Measurements from ENCODE around the gene CABP4.
A peak's percentile ranks its signal among the peaks of the same experiment; 100 is the strongest.

Gene CABP4

DNA sequence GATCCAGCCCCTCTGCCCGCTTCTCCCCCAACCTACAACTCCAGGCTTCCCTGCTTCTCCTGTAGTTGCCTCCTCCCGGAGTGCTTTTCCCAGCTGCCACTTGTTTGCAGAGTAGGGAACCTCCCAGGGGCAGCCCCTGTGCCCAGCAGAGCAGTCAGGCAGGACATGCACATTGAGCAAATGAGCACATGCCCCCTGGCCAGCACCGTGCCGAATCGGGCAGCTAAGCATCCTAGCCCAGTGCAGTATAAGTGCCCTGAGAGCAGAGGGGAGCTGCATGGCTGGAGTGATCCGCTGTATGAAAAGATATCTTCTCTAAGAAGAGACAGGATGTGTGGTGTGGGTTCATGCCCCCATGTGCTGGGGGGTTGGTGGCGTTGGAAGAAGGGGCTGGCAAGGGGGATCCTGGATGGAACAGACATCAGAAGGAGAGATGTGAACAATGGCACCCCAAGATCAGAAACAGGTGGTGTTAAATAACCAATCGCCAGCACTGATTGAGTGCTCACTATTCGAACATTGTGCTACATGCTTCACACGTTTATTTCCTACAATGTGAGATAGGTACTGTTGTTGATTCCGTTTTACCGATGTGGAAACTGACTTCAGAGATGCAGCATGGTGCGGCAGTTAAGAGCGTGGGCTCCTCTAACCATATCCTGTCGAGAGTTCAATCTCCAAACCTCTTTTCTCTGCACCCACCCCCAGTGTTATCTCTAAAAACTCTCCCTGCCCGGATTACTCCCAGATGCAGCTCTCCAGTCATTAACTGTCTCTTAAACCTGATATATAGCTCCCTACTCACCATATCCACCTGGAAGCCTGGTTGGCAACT, 28.9 kb downstream of the CABP4 start:
- no peak for DNase-seq

DNA sequence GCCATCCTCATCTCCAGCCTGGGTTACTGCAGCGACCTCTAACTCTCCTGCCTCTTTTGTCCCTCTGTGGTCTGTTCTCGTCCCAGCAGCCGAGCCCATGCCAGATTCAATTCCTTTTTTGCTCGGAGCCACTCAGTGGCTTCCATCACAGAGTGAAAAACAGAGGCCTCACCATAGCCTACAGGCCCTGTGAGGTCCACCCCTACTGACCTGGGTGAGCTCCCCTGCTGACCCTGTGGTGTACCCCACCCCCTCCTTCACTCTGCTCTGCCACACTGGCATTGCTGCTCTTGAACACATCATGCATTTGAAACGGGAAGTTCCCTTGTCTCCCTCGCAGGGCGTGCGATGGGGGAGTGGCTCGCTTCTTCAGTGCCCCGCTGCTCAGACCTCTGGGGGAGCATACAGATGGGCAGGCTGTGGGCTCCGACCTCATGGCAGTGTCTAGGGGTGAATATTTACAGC, 29.7 kb downstream of the CABP4 start:
- no peak for DNase-seq

DNA sequence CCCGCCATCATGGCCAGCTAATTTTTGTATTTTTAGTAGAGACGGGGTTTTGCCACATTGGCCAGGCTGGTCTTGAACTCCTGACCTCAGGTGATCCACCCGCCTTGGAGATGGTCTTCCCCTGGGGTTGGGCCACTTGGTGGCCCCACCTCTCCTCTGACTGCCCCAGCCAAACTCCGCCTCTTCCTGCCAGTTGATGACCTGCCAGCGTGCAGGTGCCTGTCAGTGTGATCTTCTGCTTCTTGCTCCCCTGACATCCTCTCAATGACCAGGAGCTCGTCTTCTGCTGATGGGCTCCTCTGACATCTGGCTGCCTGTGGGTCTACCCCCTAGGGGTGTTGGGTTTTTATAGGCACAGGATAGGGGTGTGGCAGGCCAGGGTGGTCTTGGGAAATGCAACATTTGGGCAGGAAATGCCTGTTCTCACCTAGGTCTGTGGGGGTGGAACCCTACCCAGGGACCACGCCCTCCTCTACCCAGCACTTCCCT, 30.8 kb downstream of the CABP4 start:
- peak; percentile 8 for DNase-seq

DNA sequence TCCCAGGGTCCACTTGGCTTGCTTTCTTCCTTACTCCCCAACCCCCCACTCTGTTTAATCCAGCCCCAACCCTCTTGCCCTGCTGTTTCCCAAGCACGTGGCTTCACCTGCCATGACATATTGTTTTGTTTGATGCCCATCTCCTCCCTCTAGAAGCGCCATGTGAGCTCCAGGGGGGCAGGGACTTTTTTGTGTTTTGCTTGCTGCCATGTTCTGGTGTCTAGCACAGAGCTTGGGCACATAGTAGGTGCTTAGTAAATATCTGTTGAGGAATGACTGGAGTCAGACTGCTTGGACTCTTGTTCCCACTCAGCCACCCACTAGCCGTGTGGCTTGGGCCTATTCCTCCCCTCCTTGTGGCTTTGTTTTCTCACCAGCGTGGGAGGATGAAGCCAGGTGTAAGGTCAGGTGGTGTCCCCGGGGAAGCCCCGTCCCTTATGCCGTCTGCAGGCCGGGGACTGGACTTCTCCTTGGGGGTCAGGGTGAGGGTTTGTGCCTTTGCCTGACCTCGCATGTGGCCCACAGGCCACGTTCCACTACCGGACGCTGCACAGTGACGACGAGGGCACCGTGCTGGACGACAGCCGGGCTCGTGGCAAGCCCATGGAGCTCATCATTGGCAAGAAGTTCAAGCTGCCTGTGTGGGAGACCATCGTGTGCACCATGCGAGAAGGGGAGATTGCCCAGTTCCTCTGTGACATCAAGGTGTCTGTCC, 31.5 kb downstream of the CABP4 start:
- no peak for DNase-seq

DNA sequence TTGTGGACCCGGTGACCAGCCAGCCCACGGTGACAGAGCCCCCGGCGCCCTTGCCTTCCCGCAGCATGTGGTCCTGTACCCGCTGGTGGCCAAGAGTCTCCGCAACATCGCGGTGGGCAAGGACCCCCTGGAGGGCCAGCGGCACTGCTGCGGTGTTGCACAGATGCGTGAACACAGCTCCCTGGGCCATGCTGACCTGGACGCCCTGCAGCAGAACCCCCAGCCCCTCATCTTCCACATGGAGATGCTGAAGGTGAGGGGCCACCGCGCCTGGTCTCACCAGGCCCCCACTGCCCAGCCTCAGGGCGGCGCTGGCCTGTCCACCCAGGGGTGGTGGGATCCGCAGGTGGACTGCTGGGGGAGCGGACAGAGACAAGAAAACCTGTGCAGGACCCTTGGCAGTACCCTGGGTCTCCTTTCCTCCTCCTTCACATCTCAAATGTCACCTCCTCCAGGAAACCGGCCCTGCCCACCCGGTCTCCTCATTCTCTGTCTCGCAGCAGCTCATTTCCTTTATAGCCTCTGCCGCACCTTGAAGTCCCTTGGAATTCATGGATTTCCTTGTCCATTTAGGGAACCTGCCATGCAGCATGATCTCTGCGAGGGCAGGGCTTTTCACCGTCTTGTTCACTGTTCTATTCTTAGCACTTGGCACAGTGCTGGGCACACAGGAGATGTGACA, 34.2 kb downstream of the CABP4 start:
- no peak for DNase-seq

DNA sequence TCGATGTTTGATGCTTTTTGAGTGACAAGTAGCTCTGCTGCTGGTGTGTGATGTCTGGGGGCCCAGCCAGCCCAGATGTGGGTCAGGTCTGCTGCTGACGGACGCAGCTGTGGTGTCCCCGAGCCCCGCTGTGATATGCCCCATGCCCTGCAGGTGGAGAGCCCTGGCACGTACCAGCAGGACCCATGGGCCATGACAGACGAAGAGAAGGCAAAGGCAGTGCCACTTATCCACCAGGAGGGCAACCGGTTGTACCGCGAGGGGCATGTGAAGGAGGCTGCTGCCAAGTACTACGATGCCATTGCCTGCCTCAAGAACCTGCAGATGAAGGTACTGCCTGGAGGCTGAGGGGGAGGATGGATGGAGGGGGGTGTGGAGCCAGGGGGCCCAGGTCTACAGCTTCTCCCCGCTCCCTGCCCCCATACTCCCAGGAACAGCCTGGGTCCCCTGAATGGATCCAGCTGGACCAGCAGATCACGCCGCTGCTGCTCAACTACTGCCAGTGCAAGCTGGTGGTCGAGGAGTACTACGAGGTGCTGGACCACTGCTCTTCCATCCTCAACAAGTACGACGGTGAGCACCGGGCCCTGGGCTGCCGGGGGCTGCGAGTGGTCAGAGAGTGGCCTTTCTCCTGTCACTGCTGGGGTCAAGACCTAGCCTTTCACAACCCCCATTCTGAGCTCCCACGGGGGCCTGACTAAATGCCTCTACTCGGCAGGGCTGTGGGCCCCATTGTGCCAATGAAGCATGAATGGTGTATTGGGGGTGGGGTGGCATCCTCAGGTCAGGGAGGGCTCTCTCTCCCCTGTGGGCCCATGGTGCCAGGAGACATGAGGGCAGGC, 35.0 kb downstream of the CABP4 start:
- no peak for DNase-seq

DNA sequence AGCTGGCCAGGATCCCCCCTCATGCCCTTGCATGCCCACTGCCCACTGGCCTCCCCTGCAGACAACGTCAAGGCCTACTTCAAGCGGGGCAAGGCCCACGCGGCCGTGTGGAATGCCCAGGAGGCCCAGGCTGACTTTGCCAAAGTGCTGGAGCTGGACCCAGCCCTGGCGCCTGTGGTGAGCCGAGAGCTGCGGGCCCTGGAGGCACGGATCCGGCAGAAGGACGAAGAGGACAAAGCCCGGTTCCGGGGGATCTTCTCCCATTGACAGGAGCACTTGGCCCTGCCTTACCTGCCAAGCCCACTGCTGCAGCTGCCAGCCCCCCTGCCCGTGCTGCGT, 35.5 kb downstream of the CABP4 start:
- no peak for DNase-seq

DNA sequence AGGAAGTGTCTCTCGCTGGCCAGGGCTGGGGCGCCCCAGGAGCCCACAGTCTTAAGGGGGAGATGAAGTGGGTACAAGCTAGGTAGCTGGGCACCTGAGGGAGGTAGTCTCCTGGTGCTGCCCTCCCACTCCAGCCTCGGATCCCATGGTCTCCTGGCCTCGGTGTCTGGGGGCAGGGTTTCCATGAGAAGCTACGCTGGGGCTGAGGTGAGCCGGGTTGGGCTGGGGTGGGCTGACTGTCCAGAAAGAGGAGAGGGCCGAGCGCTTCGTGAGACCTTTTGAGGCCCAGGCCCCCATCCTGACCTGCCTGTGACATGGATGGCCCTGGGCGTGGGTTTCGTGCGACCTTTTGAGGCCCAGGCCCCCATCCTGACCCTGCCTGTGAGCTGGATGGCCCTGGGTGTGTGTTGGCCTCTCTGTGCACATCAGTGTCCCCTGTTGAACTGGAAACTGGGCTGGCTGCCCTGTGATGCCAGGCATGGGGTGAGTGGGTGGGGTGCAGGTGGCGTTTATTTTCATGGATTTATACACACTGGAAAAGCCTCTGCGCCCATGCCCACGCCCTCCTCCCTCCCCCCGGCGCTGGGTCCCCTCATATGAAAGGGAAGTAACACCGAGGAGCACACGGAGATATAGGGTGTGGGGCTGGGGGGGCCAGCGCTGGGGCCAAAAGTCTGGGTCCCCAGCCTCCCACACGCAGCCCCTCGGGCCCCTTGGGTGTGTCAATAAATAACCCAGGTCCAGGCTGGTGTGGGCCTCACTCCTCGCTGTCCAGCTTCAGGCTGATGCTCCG, 36.3 kb downstream of the CABP4 start:
- DNase-seq = no peak

DNA sequence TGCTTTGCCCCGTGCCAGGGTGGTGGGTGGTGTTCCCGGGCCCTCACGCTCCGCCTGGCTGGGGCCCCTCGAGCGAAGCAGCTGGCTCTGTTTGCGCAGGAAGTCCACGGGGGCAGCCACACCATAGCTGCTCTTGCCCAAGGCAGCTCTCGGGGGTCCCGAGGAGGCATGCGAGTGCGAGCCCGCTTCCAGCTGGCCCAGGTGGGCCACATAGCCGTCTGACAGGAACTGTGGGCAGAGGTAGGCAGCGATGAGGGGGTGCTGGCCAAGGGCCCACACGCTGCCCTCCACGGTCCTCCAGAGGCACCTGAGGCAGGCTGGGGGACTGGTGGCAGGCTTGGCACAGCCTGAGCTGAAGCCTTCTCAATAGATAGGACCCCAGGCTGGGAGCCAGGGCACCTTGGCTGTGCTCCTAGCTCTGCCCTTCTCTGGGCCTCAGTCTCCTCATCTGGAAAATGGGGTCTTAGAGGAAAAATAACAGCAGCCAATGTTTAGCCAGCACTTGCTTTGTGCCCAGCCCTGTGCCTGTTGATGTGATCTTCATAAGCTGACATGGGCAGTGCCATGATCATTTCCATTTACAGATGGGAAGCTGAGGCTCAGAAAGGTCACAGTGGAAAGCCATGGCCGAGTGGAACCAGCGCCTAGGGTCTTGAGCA, 37.0 kb downstream of the CABP4 start:
- no peak for DNase-seq

DNA sequence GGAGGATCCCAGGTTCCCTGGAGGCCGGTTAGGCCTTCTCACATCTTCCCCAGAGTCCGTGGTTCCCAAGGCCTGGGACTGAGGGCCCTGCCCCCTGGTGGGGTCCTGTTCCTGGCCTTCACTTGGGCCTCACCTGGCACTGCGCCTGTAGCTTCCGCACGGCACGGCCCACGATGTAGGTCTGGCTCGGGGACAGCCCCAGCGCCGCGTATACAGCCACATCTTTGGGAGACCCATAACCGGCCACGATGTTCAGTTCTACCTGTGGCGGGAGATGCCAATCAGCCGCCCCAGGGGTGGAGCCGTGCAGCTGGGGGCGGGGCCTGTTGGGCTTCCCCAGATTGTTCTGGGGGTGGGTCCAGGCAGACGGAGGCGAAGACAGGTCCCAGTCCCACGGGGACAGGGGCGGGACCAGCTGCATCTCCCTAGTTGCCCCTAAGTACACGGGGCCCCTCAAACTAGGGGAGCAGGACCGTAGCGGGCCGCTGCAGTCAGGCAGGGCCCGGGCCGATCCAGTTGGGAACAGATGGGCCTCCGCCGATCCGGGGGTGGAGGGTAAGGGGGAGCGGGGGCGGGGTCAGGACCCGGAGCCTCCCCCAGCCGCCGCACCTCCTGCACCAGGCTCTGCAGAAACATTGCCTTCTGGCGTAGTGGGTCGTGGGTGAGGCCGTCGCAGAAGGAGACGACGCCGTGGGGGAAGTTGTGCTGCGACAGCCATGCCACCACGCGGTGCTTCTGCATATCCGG, 37.8 kb downstream of the CABP4 start:
- DNase-seq = no peak

DNA sequence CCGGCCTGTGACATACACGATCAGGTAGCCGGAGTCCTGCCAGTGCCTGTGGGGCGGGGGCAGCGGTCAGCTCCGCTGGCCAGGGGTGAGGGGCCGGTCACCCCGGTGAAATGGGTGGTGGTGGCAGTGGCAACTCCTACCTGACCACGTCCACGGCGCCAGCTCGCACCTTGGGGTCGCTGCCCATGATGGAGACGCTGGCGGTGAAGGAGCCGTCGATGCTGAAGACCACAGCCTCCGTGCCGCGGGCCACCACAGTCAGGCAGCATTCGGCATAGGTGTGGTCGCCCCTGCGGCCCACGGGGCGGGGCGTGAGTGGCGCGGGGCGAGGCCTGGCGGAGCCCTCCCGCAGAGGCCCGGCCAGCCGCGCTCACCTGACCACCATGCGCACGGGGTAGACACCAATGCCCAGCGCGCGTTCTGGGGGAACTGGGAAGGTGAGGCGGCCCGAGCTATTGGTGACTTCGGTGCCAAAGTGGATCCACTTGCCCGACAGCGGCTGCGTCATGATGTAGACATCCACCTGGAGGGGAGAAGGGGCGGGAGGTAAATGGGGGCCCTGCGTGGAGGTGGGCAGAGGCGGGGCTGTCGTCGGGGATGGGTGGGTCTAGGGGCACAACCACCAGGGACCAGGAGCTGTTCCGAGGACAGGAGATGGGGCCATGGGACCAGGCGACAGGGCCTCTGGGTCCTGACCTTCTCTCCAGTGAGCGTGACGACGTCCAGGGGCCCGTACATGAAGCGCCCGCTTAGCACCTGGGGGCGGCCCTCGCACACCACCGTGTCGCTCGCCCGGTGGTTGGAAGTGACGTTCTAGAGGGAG, 38.6 kb downstream of the CABP4 start:
- no peak for DNase-seq

DNA sequence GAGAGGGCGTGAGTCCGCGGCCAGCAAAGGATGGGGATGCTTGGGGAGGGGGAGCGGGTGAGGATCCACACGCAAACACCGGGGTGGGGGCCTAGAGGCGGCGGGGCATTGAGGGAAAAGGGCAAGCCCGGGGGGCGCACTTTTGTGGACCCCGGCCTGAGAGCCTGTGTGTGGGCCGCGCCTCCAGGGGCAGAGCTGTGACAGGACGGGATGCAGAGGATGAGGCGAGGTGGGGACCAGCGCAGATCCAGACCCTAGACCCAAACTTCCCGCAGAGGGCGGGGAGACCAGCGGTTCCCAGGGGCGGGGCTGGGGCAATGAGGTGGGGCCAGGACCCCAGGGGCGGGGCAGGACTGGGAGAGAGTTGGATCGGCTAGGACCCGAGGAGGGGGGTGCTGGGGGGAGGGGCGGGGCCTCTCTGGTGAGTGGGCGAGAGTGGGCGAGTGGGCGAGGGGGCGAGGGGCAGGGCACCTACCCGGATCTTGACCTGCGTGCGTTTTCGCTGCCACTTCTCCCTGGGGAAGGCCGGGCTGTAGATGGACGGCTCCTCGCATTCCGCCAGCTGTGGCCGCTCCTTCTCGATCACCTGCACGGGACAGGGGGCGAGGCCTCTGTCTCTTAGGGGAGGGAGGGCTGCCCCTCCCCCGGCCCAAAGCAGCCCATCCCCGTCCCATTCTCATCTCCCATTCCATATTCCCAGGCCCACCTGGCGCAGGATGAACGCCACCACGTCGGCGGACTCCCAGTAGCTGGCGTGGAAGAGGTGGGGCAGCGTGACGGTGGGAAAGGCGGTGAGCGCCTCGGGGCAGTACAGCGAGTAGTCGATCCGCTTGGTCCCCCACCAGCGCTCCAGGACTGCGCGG, 39.4 kb downstream of the CABP4 start:
- DNase-seq = no peak

DNA sequence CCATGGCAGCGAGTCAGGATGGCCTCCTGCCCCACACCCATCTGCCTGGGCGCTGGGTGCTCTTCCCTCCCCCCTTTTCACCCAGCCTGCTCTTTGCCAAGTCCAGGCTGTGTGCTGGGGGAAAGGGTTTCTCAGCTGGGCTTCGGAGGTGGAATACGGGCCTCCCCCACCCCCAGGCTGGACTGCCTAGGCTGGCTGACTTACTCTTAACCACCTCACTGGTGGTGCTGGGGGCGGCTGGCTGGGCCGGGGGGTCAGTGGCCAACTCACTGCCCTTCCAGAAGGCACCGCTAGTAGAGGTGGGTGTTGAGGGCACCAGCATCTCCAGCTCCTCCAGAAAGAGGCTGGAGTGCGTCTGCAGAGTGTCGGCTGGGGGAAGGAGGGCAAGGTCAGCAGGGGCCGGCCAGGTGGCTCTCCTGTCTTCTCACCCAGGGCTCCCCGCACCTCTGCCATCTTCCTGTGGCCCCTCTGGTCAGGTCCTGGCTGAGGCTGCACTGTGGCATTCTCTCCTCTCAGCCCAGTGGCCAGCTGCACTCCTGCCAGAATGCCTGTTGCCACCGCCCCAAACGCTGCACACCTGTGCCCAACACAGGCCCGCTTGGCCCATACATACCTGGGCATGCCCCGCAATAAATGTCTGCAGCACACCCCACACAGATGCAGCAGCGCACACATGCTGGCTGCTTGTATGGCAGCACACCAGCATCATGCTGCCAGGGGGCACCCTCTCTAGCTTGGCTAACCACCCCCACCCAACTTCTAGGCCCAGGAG, 40.3 kb downstream of the CABP4 start:
- no peak for DNase-seq

DNA sequence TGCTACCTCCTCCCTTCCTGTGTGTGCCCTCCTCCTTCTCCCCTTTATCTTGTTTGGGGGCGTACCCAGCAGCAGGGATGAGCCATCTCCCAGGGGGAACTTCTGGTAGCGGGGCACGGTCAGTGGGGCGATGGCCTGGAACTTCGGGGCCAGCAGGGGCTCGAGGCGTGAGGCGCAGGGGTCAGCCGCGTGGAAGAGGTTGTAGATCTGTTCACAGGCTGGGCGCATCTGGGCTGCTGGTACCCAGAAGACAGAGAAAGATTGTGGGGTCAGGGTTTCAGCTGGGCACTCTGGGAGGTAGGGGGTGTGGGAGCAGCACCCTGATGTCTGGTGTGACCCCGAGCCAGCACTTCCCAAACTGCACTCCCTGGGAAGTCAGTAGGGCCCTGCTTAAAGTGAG, 41.0 kb downstream of the CABP4 start:
- no peak for DNase-seq

DNA sequence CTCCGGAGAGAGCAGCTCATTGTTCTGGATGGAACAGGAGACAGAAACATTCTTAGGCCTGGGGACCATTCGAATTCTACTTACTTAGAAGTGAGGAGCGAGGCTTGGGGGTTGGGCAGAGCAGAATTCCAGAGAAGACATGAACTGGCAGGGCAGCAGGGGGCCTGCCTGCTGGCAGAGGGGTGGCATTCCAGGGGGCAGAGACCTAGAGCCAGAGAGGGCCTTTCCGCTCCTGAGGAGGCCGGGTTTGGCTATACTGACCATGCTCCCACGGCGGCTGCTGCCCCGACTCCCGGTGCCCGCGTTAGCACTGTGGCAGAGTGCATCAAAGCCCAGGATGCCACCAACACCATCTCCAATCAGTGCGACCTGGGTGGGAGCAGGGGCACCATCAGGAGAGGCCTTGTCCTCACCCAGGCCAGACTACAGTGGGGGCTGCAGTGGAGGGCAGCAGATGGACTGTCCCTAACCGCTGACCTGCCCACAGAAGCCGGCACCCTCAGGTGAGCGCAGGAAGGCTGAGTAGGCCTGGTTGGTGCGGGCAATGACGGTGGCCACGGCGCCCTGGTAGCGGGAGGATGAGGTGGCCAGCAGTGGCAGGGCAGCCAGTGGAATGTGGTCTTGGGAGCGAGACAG, 42.6 kb downstream of the CABP4 start:
- DNase-seq = no peak

DNA sequence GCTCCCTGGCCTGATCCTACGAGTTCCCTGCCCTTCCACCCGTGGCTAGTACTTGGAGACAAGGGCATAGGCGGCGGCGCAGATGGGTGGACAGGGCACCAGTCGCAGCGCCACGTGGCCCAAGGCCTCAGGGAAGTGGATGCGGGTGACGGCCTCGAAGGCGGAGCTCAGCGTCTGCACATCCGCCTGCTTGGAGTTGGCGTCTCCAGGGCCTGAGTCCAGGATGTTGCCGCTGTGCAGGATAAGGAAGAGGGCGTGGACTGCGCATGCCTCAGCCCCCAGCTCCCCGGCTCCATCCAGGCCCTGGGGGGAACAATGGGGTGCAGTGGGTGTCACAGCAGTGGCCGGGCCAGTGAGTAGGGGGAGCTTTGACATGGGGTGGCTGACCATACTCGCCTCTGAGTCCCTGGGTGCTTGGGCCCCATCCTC, 43.4 kb downstream of the CABP4 start:
- DNase-seq = no peak

DNA sequence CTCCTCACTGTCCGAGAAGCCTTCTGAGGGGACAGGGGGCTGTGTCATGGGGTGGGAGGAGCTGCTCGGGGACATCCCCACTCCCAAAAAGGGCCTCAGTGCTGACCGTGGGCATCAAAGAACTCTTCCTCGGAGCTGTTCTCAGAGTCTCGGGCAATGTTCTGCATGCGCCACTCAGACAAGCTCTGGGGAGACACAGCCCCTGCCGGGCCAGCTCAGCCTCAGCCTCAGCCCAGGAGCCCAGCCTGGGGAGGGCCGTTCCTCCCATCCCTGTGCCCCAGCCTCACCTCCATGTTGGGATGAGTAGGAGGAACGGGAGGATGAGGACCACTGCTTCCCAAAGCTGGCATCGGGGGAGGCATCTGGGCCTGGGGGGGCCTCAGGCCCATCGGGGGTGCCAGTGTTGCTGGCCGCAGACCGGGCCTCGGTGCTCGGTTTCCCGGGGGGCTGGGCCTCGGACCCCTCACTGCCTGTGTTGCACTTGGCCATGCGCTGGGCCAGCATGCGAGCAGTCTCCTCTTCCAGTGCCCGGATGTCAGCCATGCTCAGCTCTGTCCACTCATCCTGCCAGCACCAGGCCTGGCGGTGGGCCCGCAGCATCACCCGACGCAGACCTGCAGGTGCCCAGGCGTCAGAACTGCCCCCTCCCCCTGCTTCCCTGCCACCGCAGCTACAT, 44.8 kb downstream of the CABP4 start:
- DNase-seq = no peak
